Astrocyte of the spinal cord (primary cell): Measurements from ENCODE around the gene APOB.

Experiments
- DNase-seq: peaks from one replicate; pipeline ENCODE4 v3.0.0; 2011; ENCODE audit warnings: low read depth, low spot score
- H3K4me3 ChIP-seq: 2 replicates; pipeline ENCODE4 v1.5.1; 2011; ENCODE audit warnings: low read depth, mild to moderate bottlenecking, low read length, moderate library complexity
- CTCF ChIP-seq: IDR thresholded peaks from 2 replicates; pipeline ENCODE4 v1.5.1; 2012; ENCODE audit warnings: low read depth, mild to moderate bottlenecking, low read length, inconsistent platforms
- in situ Hi-C: cut with HindIII; loops from 2 replicates; pipeline ENCODE4 v1.10.0; 2017; ENCODE audit warnings: low sequenced_read_pairs

Gene APOB

GRCh38 chr2:21015281-21015645, 28.6 kb downstream of the APOB start:
- no peak for TF ChIP-seq CTCF
- H3K4me3 ChIP-seq = no peak overlapping the region
- in situ Hi-C loops = no loop called here
- no peak for DNase-seq

GRCh38 chr2:21014364-21015280, 29.3 kb downstream of the APOB start:
- TF ChIP-seq CTCF = no peak
- in situ Hi-C loops = no loop called here
- DNase-seq = no peak
- H3K4me3 ChIP-seq = no peak overlapping the region

GRCh38 chr2:21013043-21013816, 30.6 kb downstream of the APOB start:
- no peak for TF ChIP-seq CTCF
- in situ Hi-C loops = no loop called here

GRCh38 chr2:21012557-21012937, 31.3 kb downstream of the APOB start:
- no peak for DNase-seq
- no peak overlapping the region for H3K4me3 ChIP-seq
- TF ChIP-seq CTCF = no peak
- in situ Hi-C loops = no loop called here

More at GRCh38 chr2:21013043-21013816, 30.6 kb downstream of the APOB start:
- DNase-seq = no peak
- H3K4me3 ChIP-seq = no peak overlapping the region

- no peak for TF ChIP-seq CTCF
- in situ Hi-C loops = no loop called here
- H3K4me3 ChIP-seq = no peak overlapping the region
- DNase-seq = no peak
Measured at GRCh38 chr2:21011876-21012556, 31.9 kb downstream of the APOB start.

- no peak for DNase-seq
- in situ Hi-C loops = no loop called here
- TF ChIP-seq CTCF = no peak
- H3K4me3 ChIP-seq = no peak overlapping the region
Measured at GRCh38 chr2:21011453-21011852, 32.4 kb downstream of the APOB start.
